CD4-positive, alpha-beta T cell treated with Interleukin-15 for 1 hour (primary cell): Measurements from ENCODE around the gene ISG20L2.
A peak's percentile ranks its signal among the peaks of the same experiment; 100 is the strongest.

Experiments used
- DNase-seq: peaks from one replicate; pipeline ENCODE4 v3.0.0-alpha.2; 2020

ISG20L2 gene

DNA sequence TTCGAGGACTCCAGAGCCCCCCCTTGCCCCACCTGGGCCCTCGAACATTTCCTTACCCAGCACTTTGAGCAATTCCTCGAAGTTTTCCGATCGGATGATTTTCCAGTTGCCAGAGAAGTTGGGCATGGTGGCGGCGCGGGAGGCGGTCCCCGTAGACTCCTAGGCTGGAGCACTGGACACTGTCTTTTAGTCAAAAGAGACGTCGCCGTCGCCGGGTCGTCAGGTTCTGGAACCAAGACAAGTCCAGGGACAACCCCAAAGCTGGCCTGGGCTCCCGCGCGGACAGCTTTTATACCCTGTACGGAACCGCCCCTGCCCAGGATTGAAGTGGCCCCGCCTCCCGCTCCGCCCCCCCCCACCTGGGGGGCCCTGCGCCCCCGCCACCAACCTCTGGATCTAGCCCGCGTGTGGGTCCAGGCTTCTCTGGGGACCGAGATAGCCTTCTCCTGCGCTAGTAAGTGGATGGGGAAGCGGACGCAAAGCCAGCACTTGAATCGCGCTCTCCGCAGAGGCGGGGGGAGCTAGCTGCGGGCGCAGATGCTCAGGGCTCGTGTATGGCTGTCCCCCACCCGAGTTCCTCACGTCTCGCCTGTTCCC lies 23.1 kb downstream of the ISG20L2 start, which contains the start of gene CRABP2:
Gene CRABP2, minus strand, starts transcription at position 263 of the 597 bp plus-strand sequence. Its CDS starts 137 bp downstream, at position 126.
- DNase-seq = peak; percentile 40

- DNase-seq = no peak
Measured at GRCh38 chr1:156704930-156705320, 23.6 kb downstream of the ISG20L2 start.

DNA sequence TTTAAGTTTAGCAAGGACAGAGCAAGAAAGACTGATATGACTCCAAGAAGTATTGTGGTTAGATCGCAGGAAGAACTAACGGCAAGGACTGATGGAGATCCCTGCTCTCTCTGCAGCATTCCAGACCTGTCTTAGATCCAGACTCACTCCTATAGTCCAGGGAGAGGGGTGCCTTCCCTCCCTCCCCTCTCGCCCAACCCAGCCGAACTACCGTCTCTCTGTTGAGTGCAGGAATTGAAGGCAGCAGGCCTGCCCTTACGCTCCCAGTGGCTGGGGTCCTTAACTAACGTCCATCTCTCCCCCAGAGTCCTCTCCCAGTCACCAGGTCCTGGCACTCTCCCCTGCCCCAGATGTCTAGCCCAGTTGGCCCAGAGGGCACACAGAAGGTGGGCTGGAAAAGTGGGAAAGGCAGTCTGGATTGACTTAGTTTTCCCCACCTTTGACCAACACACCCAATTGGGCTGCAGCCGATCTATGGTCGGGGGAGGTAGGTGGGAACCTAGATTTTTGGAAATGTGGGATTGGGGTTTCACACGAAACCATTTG lies 24.3 kb downstream of the ISG20L2 start:
- DNase-seq = no peak

DNA sequence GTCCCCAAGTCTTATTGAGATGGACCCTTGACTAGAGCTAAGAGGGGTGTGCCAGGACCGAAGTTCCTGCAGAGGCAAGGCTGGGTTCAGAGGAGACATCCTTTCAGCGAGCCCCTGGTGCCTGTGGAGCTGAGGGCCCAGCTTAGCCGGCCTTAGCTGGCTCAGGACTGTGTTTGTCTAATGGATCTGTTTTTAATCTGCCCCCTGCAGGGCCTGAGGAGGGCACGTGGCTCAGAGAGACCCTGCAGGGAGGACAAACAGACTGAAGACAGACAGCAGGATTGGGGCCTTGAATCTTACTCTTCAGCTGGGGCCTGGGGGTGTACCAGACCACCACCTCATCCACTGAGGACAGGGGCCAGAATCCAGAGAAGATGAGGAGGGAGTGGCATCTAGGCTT lies 24.8 kb downstream of the ISG20L2 start:
- DNase-seq = no peak

DNA sequence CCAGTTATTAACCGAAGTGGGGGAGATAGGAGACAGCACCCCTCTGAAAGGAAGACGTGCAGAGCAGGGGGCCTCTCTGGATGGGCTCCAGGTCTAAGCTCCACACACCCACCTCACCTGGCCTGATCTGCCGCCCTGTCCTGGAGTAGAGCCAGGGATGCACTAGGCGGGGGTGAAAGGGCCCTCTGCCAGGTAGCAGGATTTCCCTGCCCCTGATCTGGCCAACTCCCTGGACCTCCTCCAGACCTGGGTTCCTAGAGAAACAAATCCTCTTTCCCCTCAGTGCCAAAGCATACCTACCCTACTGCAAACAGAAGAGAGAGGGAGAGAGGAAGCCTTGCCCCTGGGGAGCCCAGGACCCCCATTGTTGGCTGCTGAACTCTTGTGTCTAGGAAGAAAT lies 25.2 kb downstream of the ISG20L2 start:
- DNase-seq = no peak

- no peak for DNase-seq
Measured at GRCh38 chr1:156700736-156701531, 27.6 kb downstream of the ISG20L2 start.

- no peak for DNase-seq
Measured at GRCh38 chr1:156698995-156699394, 29.6 kb downstream of the ISG20L2 start.

GRCh38 chr1:156697481-156697880 lies 31.1 kb downstream of the ISG20L2 start:
- DNase-seq = no peak

DNA sequence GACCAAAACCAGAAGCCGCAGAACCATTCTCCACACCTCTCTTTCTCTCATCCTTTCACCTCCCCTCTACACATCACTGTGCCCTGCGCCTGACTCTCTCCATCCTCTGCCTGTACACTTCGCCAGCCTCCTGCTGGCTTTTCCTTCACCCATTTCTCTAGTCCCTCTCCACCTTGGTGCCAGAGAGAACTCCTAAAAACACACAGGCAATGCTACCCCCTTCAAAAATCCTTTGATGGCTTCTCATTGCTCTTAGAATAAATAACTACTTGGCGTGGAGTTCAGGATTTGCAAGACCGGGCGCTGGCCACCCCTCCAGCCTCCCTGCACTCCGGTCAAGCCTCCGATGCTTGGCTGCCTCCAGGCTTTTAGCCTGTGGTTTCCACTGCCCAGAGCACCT lies 31.8 kb downstream of the ISG20L2 start:
- DNase-seq = no peak

- no peak for DNase-seq
Measured at GRCh38 chr1:156694690-156694962, 33.9 kb downstream of the ISG20L2 start.

DNA sequence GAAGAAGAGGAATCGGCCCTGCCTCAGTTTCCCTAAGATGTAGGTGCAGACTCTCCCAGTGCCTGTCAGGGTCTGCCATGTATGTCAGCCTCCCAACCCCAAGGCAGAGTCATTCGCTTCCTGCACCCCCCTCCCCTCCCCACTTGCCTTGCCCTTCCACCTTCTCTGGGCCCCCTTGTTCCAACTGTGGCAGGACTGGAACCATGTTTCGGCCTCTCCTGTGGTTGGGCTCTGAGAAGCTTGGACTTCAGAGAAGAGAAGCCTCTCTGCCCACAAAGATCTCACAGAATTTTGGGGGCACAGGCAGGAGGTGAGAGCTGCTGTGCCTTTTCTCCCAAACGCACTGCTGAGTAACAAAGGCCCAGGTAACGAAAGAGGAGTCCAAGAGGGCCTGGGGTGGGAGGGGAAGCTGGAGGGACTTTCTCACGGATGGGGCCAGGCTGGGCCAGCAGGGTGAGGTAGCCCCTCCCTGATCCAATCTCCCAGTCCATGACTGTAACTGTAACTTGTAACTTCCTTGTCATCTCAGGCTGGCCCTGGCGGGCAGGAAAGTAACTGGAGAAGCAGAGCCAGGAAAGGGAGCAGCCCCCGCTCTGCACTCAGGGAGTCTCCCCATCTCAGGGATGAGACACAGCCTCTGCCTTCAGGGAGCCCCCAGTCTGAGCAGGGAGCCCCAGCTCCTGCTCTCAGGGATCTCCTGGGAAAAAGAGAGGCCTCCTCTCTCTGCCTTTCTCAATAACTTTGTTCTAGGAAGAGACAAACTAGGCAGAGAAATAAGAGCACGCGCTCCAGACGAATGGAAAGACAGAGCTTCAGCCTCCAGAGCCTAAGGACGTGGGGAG lies 34.5 kb downstream of the ISG20L2 start:
- DNase-seq = no peak

- no peak for DNase-seq
Measured at GRCh38 chr1:156692925-156693847, 35.4 kb downstream of the ISG20L2 start.

DNA sequence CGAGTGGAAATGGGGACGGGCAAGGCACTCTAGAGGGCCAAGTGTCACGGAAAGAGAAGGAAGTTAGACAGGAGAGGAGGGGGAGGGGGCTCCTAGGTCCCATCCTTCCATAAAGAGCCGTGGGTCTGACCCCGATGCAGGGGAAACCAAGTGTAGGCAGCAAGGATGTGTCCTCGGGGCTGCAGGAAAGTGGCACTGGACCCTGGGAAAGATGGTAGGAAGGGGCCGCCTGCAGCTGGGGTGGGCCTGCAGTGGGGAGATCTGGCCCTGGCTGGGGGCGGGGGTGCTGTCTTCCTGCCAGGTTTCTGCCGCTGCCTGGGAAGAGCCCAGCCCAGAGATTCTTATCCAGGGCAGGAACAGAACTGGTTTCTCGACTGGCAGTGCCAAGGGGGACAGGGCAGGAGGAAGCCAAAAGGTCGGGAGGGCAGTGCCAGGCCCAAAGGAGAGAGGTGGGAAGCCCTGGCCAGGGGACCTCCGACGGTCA lies 36.1 kb downstream of the ISG20L2 start:
- DNase-seq = no peak

- no peak for DNase-seq
Measured at GRCh38 chr1:156691665-156692440, 36.7 kb downstream of the ISG20L2 start.

GRCh38 chr1:156691191-156691590 lies 37.4 kb downstream of the ISG20L2 start:
- DNase-seq = no peak

DNA sequence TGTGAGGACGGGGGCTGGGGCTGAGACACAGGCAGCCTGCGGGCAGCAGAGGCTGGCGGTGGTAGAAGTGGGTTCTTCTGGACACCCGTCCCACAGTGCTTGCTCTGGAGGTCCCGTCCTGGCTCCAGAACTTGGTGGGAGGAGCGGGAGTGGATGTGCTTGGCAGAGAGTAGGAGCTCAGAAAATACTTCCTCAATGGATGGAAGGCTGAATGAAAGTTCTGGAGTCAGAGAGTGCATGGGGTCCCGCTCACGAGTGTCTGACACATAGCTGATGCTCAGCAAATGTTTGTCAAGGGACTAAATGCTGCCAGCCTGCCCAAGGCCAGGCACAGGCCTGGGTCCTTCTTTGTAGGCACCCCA lies 37.9 kb downstream of the ISG20L2 start:
- no peak for DNase-seq

GRCh38 chr1:156689953-156690674 lies 38.5 kb downstream of the ISG20L2 start:
- DNase-seq = no peak

- peak; percentile 77 for DNase-seq
Measured at GRCh38 chr1:156689035-156689952, 39.3 kb downstream of the ISG20L2 start.

- no peak for DNase-seq
Measured at GRCh38 chr1:156684227-156684782, 44.3 kb downstream of the ISG20L2 start.
